NCI-H2227 (cell line): ENCODE measurements around the gene HSP90AB1.

Experiments
- DNase-seq: peaks from one replicate; lab custom pipeline; 2025; ENCODE audit not compliant: unreplicated experiment; lab: John Stamatoyannopoulos, UW

HSP90AB1 gene

DNA sequence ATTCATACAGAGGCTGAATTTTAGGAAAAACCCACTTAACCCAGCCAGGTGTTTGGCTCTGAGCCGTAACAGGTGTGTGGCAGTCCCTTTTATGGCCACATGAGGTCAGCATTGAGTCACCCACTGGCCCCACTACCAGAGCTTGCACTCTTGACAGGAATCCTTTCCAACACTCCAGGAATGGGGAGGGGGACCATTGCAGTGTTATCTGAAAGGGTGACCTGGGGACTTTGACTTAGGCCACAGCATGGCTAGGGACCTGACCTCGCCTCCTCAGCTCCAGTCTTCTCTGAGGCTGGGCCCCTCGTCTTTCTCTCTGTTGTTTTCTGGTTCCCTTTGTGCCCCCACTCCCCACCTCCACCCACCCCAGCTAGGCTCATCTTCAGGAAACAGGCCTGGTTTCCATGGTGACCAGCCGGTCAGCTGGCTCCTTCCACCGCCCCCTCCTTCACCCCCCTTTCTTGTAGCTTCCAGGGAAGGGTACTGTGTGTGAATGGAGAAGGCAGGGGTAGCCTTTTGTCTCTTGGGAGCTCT is 21.3 kb downstream of the HSP90AB1 start:
- peak; percentile 73 for DNase-seq

DNA sequence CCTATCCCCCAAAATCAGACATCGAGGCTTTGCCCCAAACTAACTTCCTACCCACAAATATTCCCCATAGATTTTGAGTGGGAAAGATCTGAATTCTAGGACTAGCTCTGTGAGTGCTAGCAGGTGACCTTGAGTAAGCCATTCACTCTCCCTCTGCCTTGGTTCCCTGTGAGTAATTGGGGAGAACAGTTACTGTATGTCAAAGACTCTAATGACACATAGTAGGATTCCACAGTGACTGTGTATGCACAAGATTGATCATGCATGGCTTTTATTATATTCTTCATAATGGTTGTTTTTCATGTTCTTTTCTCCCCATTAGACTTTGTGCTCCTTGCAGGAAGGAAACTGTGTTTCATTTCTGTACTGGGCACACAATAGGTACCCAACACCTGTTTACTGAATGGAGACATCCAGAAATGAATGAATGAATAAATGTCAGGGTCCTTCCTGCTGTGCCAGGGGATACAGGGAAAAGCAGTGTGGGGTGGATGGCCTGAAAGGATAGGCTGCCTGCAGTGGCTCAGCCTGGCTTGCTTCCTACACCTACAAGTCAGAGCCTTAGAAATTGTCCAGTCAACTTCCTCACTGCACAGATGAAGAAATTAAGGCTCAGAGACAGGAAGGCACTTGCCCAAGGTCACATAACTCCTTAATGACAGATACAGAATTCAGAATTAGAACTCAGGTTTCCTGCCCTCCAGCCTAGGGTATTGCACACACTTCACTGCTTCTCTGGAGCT is 22.4 kb downstream of the HSP90AB1 start:
- DNase-seq = no peak

DNA sequence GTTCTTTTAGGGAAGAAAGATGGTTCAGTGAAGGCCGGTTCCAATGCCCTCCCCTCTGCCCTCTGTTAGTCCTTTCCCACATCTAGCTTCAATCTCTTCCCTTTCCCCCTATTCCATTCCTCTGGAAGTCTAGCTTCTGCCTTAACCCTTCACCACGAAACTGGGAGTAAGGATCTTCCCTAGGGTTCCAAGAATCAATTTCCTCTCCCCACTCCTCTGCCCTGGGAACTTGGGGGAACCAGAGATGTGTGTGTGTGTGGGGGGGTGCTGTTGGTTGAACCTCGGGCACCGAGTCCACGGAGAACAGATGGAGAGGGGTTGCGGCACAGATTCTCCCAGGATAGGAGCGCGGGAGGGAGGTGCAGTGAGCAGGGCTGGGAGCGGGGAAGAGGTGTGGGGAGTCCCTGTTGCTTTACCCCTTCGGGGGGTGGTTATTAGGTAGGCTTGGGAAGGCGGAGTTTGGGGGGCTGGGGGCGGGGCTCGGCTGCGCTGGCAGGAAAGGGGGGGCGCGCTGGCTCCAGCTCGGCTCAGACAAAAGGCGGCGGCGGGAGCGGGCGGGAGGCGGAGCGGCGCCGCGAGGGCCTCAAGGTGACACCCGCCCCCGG is 23.1 kb downstream of the HSP90AB1 start, which contains the start of gene TMEM151B:
Gene TMEM151B, plus strand, starts transcription at position 530 of the 605 bp plus-strand sequence. CDS start 293 bp downstream, outside the sequence.
- DNase-seq = peak; percentile 47

DNA sequence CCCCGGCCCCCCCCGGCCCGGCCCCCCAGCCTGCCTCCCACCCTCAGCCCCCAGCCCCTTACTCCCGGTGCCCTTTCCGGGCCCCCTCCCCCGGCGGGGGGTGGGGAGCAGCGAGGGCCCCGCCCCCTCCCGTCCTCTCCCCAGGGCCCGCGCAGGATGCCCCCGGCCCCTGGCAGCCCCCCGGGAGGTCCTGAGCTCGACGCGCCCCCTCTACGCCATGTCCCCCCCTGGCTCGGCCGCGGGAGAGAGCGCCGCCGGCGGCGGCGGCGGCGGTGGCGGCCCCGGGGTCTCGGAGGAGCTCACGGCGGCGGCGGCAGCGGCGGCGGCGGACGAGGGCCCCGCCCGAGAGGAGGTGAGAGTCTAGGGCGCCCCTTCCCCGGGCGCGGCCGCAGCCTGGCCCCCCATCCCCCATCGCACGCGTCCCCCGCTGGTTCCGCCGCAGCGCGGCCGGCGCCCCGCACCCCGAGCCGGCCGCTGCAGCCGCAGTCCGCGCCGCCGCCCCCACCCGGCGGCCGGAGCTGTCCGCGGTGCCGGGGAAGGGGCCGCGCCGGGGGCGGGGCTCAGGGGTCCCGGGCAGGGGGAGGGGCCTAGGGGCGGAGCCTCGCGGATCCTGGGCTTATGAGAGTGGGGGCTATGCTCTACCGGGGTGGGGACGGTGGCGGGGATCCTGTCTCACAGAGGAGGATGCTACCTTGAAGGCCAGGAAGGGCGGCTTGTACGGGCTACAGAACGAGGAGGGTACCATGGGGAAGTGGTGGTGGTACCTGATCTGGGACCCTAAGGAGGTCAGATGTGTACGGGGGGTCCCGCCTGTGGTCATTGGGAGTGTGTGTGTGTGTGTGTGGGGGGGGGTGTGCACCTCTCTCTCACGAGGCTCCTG is 23.9 kb downstream of the HSP90AB1 start:
- peak; percentile 80 for DNase-seq

DNA sequence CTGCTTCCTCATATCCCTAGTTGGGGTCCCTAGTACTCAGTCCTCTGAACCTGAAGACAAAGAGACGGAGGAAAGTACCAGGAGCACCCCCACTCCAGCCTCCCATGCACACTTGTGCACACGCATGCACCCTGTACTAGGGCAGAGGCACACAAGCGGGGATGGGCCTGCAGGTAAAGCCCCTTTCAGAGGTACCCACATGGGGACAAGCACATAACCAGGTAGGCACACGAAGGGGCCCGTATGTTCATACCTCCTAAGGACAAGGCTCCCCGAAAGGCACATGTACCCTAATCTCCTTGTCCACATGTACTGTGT is 24.5 kb downstream of the HSP90AB1 start:
- no peak for DNase-seq

DNA sequence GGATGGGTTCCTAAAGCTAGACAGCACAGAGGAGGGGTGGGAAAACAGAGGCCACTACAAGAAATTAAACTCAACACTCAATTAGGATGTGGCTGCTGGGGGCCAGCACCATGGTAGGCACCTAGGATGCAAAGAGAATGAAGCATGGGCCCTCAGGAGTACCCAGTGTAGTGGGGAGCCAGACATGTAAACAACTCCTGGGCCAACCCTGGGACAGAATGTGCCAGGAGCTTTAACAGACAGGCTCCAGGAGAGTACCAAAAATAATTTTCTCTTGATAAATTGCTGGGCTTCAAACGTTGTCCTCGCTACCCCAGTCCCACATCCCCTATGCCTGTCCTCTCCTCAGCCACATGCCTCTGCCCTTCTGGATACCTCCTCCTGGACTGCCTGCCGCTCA is 25.0 kb downstream of the HSP90AB1 start:
- DNase-seq = no peak

DNA sequence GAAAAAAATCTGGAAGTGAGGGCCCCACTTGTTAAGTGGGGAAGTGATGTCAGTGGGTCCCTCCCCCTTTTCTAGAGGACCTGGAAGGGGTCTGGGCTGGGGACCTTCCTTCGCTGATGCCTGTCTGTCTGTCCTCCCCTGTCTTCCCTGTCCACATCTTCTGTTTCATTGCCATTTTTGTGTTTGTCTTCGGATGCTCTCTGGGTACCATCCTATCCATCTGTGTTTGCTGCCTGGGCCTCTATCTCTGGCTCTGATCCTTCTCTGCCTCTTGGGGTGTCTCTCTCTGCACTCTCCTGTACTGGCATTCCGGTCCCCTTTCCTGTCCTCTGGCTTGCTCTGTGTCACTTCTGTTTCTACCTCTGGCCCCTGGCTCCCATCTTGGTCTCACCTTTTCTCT is 25.6 kb downstream of the HSP90AB1 start:
- no peak for DNase-seq

DNA sequence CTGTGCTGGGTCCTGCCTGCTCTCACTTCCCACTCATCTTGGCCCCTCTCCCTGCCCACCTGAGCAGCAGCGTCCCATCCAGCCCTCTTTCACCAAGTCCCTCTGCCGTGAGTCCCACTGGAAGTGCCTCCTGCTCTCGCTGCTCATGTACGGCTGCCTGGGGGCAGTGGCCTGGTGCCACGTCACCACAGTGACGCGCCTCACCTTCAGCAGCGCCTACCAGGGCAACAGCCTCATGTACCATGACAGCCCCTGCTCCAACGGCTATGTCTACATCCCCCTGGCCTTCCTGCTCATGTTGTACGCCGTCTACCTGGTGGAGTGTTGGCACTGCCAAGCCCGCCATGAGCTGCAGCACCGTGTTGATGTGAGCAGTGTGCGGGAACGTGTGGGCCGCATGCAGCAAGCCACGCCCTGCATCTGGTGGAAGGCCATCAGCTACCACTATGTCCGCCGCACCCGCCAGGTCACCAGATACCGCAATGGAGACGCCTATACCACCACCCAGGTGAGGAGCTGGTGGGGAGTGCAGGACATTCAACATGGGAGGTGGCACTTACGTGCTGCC is 26.2 kb downstream of the HSP90AB1 start:
- DNase-seq = no peak

DNA sequence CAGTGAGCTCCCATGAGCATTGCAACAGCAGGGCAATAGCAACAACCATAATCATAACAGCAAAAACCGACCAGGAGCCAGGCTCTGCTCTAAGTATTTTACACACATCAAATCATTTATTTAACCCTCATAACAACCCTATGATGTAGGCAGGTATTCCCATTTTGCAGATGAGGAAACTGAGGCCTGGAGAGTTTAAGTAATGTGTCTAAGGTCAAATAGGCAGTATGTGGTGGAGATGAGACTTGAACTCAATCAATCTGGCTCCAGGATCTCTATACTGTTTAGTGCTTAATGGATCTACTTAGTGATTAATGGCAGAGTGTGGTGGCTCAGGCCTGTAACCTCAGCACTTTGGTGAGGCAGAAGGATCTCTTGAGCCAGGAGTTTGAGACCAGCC is 26.7 kb downstream of the HSP90AB1 start:
- DNase-seq = no peak

DNA sequence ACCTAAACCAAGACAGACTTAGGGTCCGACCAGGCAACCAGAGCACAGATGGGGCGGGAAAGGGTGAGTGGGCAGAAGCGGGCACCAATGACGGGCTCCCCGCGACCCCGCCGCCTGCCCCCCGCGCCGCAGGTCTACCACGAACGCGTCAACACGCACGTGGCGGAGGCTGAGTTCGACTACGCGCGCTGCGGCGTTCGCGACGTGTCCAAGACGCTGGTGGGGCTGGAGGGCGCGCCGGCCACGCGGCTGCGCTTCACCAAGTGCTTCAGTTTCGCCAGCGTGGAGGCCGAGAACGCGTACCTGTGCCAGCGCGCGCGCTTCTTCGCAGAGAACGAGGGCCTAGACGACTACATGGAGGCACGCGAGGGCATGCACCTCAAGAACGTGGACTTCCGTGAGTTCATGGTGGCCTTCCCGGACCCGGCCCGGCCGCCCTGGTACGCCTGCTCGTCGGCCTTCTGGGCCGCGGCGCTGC is 28.4 kb downstream of the HSP90AB1 start:
- DNase-seq = no peak

DNA sequence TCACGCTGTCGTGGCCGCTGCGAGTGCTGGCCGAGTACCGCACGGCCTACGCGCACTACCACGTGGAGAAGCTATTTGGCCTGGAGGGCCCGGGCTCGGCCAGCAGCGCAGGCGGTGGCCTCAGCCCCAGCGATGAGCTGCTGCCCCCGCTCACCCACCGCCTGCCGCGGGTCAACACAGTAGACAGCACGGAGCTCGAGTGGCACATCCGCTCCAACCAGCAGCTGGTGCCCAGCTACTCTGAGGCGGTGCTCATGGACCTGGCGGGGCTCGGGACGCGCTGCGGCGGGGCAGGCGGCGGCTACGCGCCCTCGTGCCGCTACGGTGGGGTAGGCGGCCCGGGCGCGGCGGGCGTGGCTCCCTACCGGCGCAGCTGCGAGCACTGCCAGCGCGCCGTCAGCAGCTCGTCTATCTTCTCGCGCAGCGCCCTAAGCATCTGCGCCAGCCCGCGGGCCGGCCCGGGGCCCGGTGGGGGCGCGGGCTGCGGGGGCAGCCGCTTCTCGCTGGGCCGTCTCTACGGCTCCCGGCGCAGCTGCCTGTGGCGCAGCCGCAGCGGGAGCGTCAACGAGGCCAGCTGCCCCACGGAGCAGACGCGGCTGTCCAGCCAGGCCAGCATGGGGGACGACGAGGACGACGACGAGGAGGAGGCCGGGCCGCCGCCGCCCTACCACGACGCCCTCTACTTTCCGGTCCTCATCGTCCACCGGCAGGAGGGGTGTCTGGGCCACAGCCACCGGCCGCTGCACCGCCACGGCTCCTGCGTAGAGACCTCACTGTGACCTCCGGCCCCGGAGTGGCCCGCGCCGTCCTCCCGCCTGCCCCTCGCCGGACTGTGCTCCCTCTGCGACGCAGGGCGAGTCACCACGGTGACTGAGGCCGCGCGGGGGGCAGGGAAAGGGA is 29.1 kb downstream of the HSP90AB1 start:
- DNase-seq = no peak

DNA sequence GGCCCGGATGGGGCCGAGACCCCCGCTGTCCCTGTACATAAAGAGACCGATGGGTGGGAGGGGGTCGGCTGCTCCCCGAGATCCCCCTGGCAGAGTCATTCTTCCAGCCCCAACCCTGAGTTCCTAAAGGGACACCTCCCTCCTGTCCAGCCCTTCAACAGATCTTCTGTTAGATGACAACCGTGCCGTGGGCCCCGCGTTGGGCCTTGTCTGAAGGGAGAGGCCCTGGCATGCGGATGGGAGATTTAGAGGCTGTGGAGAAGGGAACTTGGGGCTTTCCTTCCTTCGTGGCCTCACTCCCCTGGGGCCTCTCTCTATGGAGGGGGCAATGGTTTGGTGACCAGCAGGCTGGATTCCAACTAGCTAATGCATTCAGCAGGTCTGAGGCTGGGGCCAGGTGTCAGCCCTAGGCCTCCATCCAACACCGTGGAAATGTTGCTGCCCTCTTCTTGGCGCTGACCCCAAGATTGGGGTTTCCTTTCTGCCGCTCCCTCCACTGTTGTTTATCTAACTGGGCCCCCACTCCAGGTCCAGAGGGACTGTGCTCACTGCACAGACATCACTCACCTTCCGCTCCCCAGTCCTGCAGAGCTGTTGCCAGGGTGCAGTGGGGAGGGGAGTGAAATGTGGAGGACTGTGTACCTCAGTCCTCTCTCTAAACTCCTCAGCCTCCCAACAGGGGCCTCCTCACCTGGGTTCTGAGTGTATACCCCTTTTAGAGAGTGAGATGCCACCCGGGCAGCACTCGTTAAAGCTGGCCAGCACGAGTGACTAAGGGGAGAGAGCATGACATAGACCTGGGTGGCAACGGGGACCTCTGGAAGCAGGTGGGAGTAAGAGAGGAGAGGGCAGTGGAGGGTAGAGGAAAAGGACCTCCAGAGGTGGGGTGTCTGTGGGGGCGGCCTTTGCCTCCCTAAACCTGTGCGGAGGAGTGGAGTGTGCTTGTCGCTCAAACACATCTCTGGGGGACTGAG is 30.1 kb downstream of the HSP90AB1 start:
- DNase-seq = no peak

DNA sequence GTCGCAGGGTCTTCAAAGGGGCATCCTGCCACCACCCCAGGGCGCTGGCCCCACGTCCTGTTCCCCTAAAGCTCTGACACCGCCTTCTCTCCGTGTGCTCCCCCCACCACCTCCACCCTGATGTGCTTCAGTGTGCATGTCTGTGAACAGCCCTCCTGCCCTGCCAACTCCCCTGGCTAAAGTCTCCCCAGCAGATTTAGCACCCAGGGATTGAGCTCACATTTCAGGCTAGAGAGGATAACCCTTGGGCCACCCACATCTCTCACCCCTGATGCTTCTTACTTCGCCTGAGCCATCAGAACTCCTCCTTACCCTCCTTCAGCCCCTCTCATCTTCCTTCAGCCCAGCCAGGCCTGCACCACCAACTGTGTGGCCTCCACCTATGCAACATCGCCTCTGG is 30.9 kb downstream of the HSP90AB1 start:
- DNase-seq = no peak

DNA sequence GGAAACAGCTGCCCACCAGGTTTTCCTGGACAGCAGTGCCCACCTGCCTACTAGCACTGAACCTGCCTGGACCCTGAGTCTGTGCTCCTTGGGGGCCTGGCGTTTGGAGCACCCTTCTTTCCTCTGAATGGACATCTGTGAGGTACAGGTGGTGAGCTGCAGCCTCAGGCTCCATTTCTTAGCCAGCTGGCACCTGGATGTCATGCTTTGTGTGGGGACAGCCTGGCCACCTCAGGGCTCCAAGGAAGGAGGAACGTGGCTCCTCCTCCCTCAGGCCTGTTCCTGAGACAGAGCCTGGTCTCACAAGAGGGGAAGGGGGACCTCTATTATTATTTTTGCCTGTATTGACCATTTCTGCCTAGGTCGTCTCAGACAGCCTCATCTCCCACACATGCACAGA is 31.4 kb downstream of the HSP90AB1 start:
- no peak for DNase-seq

DNA sequence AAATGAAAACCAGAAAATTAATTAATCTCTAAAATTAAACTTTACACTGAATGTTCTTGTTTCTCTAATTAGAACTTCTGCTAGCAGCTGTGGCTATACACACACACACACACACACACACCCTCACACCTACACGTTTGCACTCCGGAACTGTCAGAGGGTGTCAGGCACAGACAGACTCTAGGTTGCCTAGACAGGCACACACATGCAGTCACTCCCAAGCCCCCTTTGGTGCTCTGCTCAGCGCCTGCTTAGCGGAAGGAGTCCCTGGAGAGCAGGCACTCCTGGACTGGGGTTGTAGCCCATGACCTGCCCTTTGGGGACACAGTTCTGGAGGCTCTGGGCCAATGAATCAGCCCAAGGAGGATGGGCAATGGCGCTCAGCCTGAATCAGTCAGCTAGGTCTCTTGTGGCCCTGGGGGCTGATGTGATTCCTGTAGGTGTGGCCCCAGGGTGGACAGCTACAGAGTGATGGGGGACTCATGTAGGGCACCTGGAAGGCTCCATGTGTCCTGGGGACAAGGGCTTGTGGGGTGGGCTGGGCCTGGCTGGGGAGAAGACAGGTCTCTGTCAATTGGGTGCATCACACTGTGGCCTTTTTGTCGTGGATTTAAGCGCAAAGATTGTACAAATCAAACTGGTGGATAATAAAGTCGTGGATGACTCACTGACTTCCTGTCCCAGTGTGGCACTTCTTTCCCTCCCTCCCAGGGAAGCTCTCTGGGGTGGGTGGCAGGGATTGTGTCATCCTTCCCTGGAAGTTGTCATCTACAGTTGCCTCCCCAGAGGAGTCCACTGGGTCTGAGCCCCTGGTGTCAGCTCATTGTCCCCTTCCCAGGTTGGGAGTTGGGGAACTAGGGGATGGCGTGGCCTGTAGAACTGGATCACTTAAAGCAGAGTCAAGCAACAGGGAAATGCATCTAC is 32.1 kb downstream of the HSP90AB1 start:
- no peak for DNase-seq

DNA sequence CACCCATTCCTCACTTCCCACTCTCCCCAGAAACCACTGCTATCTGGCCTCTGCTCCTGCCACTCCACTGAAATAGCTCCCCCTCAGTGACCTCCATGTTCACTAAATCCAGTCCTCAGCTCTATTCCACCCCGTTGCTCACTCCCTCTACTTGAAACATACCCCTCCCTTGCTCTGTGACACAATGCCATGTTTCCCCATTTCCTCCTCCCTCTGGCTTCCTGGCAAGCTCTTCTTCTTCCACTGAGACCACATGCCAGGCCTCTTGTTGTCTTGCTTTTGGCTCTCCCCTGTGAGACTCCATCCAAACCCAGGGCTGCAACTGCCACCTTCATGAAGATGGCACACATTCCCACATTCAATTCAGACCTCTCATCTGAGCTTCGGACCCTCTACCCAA is 37.2 kb downstream of the HSP90AB1 start:
- DNase-seq = no peak

DNA sequence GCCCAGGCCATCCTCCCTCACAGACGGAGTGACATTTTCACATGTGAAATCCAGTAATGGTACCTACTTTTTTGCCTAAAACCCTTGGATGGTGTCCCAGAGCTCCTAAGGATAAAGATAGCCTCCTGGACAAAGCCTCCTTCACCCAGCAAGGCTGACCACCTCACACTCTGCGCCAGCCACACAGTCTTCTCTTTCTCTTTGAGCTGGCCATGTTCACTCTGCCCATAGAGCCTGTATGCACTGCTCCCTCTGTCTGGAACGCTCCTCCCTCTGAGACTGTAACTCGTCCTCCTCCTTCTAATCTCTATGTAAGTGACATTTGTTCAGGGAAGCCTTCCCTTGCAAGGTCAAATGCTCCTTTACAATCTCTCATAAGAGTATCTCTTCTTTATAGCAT is 38.0 kb downstream of the HSP90AB1 start:
- DNase-seq = no peak
